Hepatocyte (in vitro differentiated cells): ENCODE data around the gene WDR74. TPM values are rescaled to one million over a fixed set of nuclear protein-coding genes. Genes with fewer than 3 reads are reported as not detected.
A peak's percentile ranks its signal among the peaks of the same experiment; 100 is the strongest.

Source experiments
- DNase-seq: peaks from one replicate; pipeline ENCODE4 v3.0.0-alpha.2; 2016; ENCODE audit warnings: low spot score
- H2AFZ ChIP-seq: fragments of 200-600 bp; sonication (generic); 2 replicates; pipeline ENCODE4 v1.6.0; 2016; ENCODE audit warnings: antibody characterized with exemption, mild to moderate bottlenecking
- H3K27ac ChIP-seq: fragments of 200-600 bp; sonication (generic); 2 replicates; pipeline ENCODE4 v1.5.1; 2016; ENCODE audit warnings: mild to moderate bottlenecking
- H3K27me3 ChIP-seq: fragments of 200-600 bp; sonication (generic); 2 replicates; pipeline ENCODE4 v1.6.1; 2016
- H3K36me3 ChIP-seq: fragments of 200-600 bp; sonication (generic); replicated peaks from 2 replicates; pipeline ENCODE4 v1.5.1; 2016; ENCODE audit warnings: low read depth; ENCODE audit not compliant: insufficient read depth
- H3K4me1 ChIP-seq: fragments of 200-600 bp; sonication (generic); 2 replicates; pipeline ENCODE4 v1.5.1; 2016; ENCODE audit warnings: mild to moderate bottlenecking, moderate library complexity; ENCODE audit not compliant: insufficient read depth
- H3K4me2 ChIP-seq: fragments of 200-600 bp; sonication (generic); 2 replicates; pipeline ENCODE4 v1.6.0; 2016
- H3K4me3 ChIP-seq: fragments of 200-600 bp; sonication (generic); 2 replicates; pipeline ENCODE4 v1.5.1; 2016; ENCODE audit warnings: mild to moderate bottlenecking
- H3K79me2 ChIP-seq: fragments of 200-600 bp; sonication (generic); 2 replicates; pipeline ENCODE4 v1.6.0; 2017; ENCODE audit warnings: mild to moderate bottlenecking
- H3K9me2 ChIP-seq: fragments of 200-600 bp; sonication (generic); replicated peaks from 2 replicates; pipeline ENCODE4 v1.6.0; 2017; ENCODE audit warnings: mild to moderate bottlenecking; ENCODE audit not compliant: insufficient read depth
- H3K9me3 ChIP-seq: fragments of 200-600 bp; sonication (generic); 2 replicates; pipeline ENCODE4 v1.5.1; 2016; ENCODE audit warnings: low read depth, mild to moderate bottlenecking
- H4K20me1 ChIP-seq: fragments of 200-600 bp; sonication (generic); 2 replicates; pipeline ENCODE4 v1.6.0; 2016; ENCODE audit warnings: mild to moderate bottlenecking; ENCODE audit not compliant: insufficient read depth, poor library complexity, severe bottlenecking
- EZH2 ChIP-seq: fragments of 200-600 bp; sonication (generic); IDR thresholded peaks from 2 replicates; pipeline ENCODE4 v1.6.1; 2016; ENCODE audit warnings: antibody characterized with exemption, mild to moderate bottlenecking, borderline replicate concordance
- EZH2phosphoT487 ChIP-seq: fragments of 200-600 bp; sonication (generic); IDR thresholded peaks from one replicate; pipeline ENCODE4 v1.6.1; 2018; ENCODE audit warnings: antibody characterized with exemption, mild to moderate bottlenecking, low read depth, moderate library complexity; ENCODE audit not compliant: unreplicated experiment, severe bottlenecking
- WGBS: methylation state at CpG from one replicate; pipeline ENCODE4 v1.1.6; 2016; ENCODE audit warnings: low lambda C conversion rate; ENCODE audit errors: missing lambda C conversion rate; 5-methylcytosine and 5-hydroxymethylcytosine counted together
- polyA plus RNA-seq: library from polyadenylated mRNA; unstranded; fragments of >200 nt; fragmentation: Nextera tagmentation; extraction: Ambion mirVana; gene quantifications from 2 replicates; pipeline ENCODE4 v1.2.1, GENCODE V29; 2016
- total RNA-seq: library from RNA; depleted of rRNA; stranded (reverse); fragments of >200 nt; gene quantifications from 2 replicates; pipeline ENCODE4 v1.2.3, GENCODE V29; 2014
- TF ChIP-seq, protein P1 (sequence below): fragments of 200-600 bp; sonication (generic); IDR thresholded peaks from 2 replicates; pipeline ENCODE4 v1.5.1; 2016; ENCODE audit warnings: antibody characterized with exemption, mild to moderate bottlenecking; ENCODE audit not compliant: poor library complexity

Gene WDR74
- total and polyA plus RNA-seq, 2 experiments from 2014 or later: 30.9 to 34.1 TPM

DNA sequence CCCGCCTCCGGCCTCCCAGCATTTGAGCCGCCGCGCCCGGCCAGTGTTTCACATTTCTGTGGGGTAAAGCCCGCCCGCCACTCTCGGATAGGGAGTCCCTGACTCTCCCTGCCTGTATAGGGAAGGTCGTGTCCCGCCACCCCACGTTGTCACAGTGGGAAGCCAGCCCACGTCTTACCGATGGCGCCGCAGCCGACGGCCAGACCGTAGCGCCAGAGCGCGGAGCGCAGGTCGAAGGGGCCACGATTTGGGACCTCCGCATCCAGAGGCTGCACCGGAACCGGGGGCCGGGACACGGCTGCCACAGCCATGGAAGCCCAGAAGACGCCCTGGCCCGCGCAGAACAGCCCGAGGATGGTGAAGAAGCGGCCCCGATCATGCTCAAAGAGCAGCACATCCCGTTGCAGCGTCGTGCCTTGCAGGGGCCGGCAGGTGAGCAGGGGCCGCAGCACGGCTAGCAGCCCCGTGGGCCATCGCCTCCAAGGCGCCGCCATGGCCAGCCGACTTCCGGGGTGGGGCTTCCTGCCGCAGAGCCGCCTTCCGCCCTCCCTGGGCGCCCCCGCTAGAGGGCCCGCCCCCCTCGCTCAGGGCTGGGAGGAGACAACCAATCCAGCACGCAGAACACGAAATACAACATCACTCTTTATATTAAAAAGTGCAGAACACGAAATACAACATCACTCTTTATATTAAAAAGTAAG is 47.7 kb downstream of the WDR74 start, which contains the start of gene TMEM223:
TMEM223 (minus strand) TSS at position 506 of the 701 bp plus-strand sequence; CDS start at position 494, 12 bp downstream.
- TF ChIP-seq EZH2: no peak
- no peak for TF ChIP-seq EZH2phosphoT487
- TF ChIP-seq, protein P1, sequence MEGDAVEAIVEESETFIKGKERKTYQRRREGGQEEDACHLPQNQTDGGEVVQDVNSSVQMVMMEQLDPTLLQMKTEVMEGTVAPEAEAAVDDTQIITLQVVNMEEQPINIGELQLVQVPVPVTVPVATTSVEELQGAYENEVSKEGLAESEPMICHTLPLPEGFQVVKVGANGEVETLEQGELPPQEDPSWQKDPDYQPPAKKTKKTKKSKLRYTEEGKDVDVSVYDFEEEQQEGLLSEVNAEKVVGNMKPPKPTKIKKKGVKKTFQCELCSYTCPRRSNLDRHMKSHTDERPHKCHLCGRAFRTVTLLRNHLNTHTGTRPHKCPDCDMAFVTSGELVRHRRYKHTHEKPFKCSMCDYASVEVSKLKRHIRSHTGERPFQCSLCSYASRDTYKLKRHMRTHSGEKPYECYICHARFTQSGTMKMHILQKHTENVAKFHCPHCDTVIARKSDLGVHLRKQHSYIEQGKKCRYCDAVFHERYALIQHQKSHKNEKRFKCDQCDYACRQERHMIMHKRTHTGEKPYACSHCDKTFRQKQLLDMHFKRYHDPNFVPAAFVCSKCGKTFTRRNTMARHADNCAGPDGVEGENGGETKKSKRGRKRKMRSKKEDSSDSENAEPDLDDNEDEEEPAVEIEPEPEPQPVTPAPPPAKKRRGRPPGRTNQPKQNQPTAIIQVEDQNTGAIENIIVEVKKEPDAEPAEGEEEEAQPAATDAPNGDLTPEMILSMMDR: no peak
- Histone ChIP-seq H3K79me2 (peaks cover 43% of the 10 kb centered on the region), H3K9me2 (no peaks in the 10 kb centered on the region), H4K20me1 (no peaks in the 10 kb centered on the region), H3K4me1 (peaks cover 32% of the 10 kb centered on the region), H3K4me3 (peak within 1 kb of the TSS; percentile 87), H3K36me3 (no peaks in the 10 kb centered on the region), H3K27me3 (no peaks in the 10 kb centered on the region), H3K9me3 (no peaks in the 10 kb centered on the region), H2AFZ (peak within 1 kb of the TSS; percentile 21), H3K27ac (peak within 1 kb of the TSS; percentile 73), H3K4me2 (peak within 1 kb of the TSS; percentile 92)
- peak; percentile 95 for DNase-seq
- under 1% methylated on average over 45 of the region's 58 CpGs for WGBS

DNA sequence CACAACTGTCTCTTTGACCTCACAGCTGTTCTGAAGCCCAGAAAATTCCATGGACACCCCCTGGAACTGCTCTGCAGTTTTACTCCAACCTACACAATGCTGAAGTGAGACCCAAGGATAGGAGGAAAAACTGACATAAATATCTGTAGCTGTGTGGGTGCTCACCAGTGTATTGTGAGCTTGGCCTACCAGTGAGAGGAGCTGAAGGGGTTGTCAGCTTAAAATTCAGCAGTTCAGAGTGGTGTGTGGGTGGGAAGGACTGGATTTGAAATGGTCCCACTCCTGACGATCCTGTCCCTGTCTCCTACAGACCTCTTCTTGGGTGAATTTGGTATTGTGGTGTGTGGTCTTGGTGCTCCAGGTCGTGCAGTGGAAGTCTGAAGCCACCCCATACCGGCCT is 49.8 kb downstream of the WDR74 start:
- peaks cover 40% of the 10 kb centered on the region for H3K4me1 ChIP-seq
- no peak overlapping the region for H2AFZ ChIP-seq
- H3K9me3 ChIP-seq: no peaks in the 10 kb centered on the region
- H3K36me3 ChIP-seq: no peaks in the 10 kb centered on the region
- H3K9me2 ChIP-seq: no peaks in the 10 kb centered on the region
- 100% methylated on average over 2 of the region's 3 CpGs for WGBS
- no peak overlapping the region for H3K4me3 ChIP-seq
- H3K27me3 ChIP-seq: no peaks in the 10 kb centered on the region
- peaks cover 55% of the 10 kb centered on the region for H3K79me2 ChIP-seq
- TF ChIP-seq, protein P1: no peak
- no peak for TF ChIP-seq EZH2
- no peak for TF ChIP-seq EZH2phosphoT487
- no peak overlapping the region for H3K4me2 ChIP-seq
- DNase-seq: no peak
- H4K20me1 ChIP-seq: no peaks in the 10 kb centered on the region
- no peak overlapping the region for H3K27ac ChIP-seq

DNA sequence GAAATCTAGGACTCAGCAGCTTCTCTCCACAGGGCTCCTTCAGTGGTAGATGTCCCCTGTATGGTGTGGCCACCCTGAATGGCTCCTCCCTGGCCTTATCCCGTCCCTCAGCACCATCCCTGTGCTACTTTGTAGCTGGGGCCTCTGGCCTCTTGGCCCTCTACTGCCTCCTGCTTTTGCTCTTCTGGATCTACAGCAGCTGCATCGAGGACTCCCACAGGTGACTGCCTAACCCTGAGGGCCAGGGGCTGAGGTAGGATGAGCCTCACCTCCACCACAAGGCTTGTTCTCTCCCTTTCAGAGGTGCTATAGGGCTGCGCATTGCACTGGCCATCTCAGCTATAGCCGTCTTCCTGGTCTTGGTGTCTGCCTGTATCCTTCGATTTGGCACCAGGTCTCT is 50.4 kb downstream of the WDR74 start:
- Histone ChIP-seq H3K4me2 (peak overlapping the region; percentile 91), H3K9me2 (no peaks in the 10 kb centered on the region)
- WGBS: 86% methylated on average over 5 of the region's 5 CpGs

More for the DNA sequence above, 50.4 kb downstream of the WDR74 start:
- Histone ChIP-seq H4K20me1 (no peaks in the 10 kb centered on the region), H3K4me3 (no peak overlapping the region), H2AFZ (no peak overlapping the region), H3K4me1 (peaks cover 40% of the 10 kb centered on the region), H3K36me3 (no peaks in the 10 kb centered on the region), H3K27me3 (no peaks in the 10 kb centered on the region), H3K27ac (no peak overlapping the region), H3K79me2 (peaks cover 58% of the 10 kb centered on the region), H3K9me3 (no peaks in the 10 kb centered on the region)
- TF ChIP-seq EZH2phosphoT487 (no peak), EZH2 (no peak)
- TF ChIP-seq, protein P1: no peak
- no peak for DNase-seq
